Liver (tissue), 9 donors: Measurements from ENCODE around the gene ZNF530. TPM values are rescaled to one million over a fixed set of nuclear protein-coding genes. Genes with fewer than 3 reads are reported as not detected.

ENCODE experiments used
- DNase-seq: peaks from one replicate; pipeline ENCODE4 v3.0.0-alpha.2; 2017; ENCODE audit warnings: low spot score
- H3K27ac ChIP-seq, 2 donors: one replicate each; pipeline ENCODE4 v1.7.0; 2013; ENCODE audit warnings: inconsistent platforms in 2 of 2, low read length in 2 of 2, control low read depth in 1 of 2, low read depth in 1 of 2, mild to moderate bottlenecking in 1 of 2
- H3K27me3 ChIP-seq, 4 donors: one replicate each; pipeline versions ENCODE4 v1.6.1 to v1.7.0; 2013; ENCODE audit warnings: low read length in 3 of 4, inconsistent platforms in 1 of 4, mild to moderate bottlenecking in 1 of 4, moderate library complexity in 1 of 4; ENCODE audit not compliant: control insufficient read depth in 4 of 4, insufficient read depth in 4 of 4
- H3K36me3 ChIP-seq, 4 donors: one replicate each; pipeline versions ENCODE4 v1.6.1 to v1.7.0; 2013; ENCODE audit warnings: low read length in 3 of 4, mild to moderate bottlenecking in 3 of 4, low read depth in 1 of 4, moderate library complexity in 1 of 4; ENCODE audit not compliant: control insufficient read depth in 4 of 4, insufficient read depth in 3 of 4
- H3K4me1 ChIP-seq, 4 donors: one replicate each; pipeline versions ENCODE4 v1.6.1 to v1.7.0; 2013; ENCODE audit warnings: low read length in 3 of 4, mild to moderate bottlenecking in 3 of 4, moderate library complexity in 1 of 4; ENCODE audit not compliant: control insufficient read depth in 4 of 4, insufficient read depth in 4 of 4
- H3K4me3 ChIP-seq, 3 donors: one replicate each; pipeline versions ENCODE4 v1.6.1 to v1.7.0; 2013; ENCODE audit warnings: low read length in 3 of 3, control low read depth in 1 of 3, low read depth in 1 of 3, mild to moderate bottlenecking in 1 of 3
- H3K9ac ChIP-seq, 2 donors: one replicate each; pipeline ENCODE4 v1.7.0; 2013; ENCODE audit warnings: low read length in 2 of 2, mild to moderate bottlenecking in 2 of 2, moderate library complexity in 2 of 2, control low read depth in 1 of 2, low read depth in 1 of 2
- H3K9me3 ChIP-seq, 4 donors: one replicate each; pipeline versions ENCODE4 v1.6.1 to v1.7.0; 2013; ENCODE audit warnings: low read length in 3 of 4; ENCODE audit not compliant: control insufficient read depth in 4 of 4
- CTCF ChIP-seq: fragments of 150-350 bp; IDR thresholded peaks from 2 replicates; pipeline ENCODE4 v1.5.1; 2017; ENCODE audit warnings: improper control_type of control experiment, low read depth, low read length; ENCODE audit not compliant: missing input control
- EGR1 ChIP-seq, 2 donors: IDR thresholded peaks; 2 replicates each; pipeline ENCODE4 v1.6.1; 2016 to 2018; ENCODE audit warnings: antibody characterized with exemption in 2 of 2, low read depth in 2 of 2
- FOXA1 ChIP-seq: IDR thresholded peaks from 2 replicates; pipeline ENCODE4 v1.6.1; 2016; ENCODE audit warnings: antibody characterized with exemption
- FOXA2 ChIP-seq: IDR thresholded peaks from 2 replicates; pipeline ENCODE4 v1.6.1; 2016; ENCODE audit warnings: antibody characterized with exemption
- GABPA ChIP-seq, 2 donors: IDR thresholded peaks in 1 of 2; conservative IDR thresholded peaks in 1 of 2; 2 replicates each; pipeline ENCODE4 v1.6.1; 2016; ENCODE audit warnings: antibody characterized with exemption in 2 of 2, mild to moderate bottlenecking in 1 of 2, moderate library complexity in 1 of 2
- HNF4A ChIP-seq, 2 donors: conservative IDR thresholded peaks; 2 replicates each; pipeline ENCODE4 v1.6.1; 2016; ENCODE audit warnings: antibody characterized with exemption in 2 of 2, mild to moderate bottlenecking in 2 of 2
- HNF4G ChIP-seq: IDR thresholded peaks from 2 replicates; pipeline ENCODE4 v1.6.1; 2016; ENCODE audit warnings: antibody characterized with exemption
- RAD21 ChIP-seq, 2 donors: IDR thresholded peaks; 2 replicates each; pipeline ENCODE4 v1.6.1; 2016; ENCODE audit warnings: antibody characterized with exemption in 2 of 2, mild to moderate bottlenecking in 2 of 2
- SP1 ChIP-seq: IDR thresholded peaks from 2 replicates; pipeline ENCODE4 v1.6.1; 2018; ENCODE audit warnings: antibody characterized with exemption, mild to moderate bottlenecking
- YY1 ChIP-seq: IDR thresholded peaks from 2 replicates; pipeline ENCODE4 v1.6.1; 2016; ENCODE audit warnings: antibody characterized with exemption, mild to moderate bottlenecking
- WGBS: extraction: QIAGEN DNeasy Blood & Tissue Kit; methylation state at CpG from one replicate; pipeline ENCODE4 v1.1.7; 2013; 5-methylcytosine and 5-hydroxymethylcytosine counted together
- polyA plus RNA-seq, 2 donors: library from polyadenylated mRNA; stranded (reverse) in 1 of 2; unstranded in 1 of 2; fragments of 200-250 nt in 1 of 2; fragments of >200 nt in 1 of 2; fragmentation: Nextera tagmentation in 1 of 2; extraction: Ambion mirVana in 1 of 2; gene quantifications; one replicate each; pipeline versions ENCODE4 v1.2.1 to v1.2.3, GENCODE V29; 2013 to 2015
- total RNA-seq, 2 donors: library from RNA; depleted of rRNA; stranded (reverse); fragments of >200 nt; gene quantifications; one replicate each; pipeline ENCODE4 v1.2.3, GENCODE V29; 2014
- TF ChIP-seq, protein P1 (sequence below): IDR thresholded peaks from 2 replicates; pipeline ENCODE4 v1.6.1; 2016; ENCODE audit warnings: antibody characterized with exemption, mild to moderate bottlenecking
- TF ChIP-seq, protein P2 (sequence below): IDR thresholded peaks from 2 replicates; pipeline ENCODE4 v1.6.1; 2016; ENCODE audit warnings: antibody characterized with exemption
- donor health status: healthy.
- donor health status: healthy.
- donor health status: healthy.
- donor health status: healthy.
- donor health status: healthy.

Gene ZNF530
- total and polyA plus RNA-seq, 4 donors: 0.86 to 7.1 (median 1.4) TPM

- no peak for TF ChIP-seq GABPA (IDR thresholded peaks at IDR 0.05 in 1 of 2, conservative IDR thresholded peaks at IDR 0.05 in 1 of 2)
- TF ChIP-seq SP1: no peak
- no peak for TF ChIP-seq HNF4G
- TF ChIP-seq CTCF: no peak
- H3K27me3 ChIP-seq: no peaks in the 10 kb centered on the region
- H3K4me1 ChIP-seq: no peaks in the 10 kb centered on the region
- no peak overlapping the region for H3K27ac ChIP-seq
- peak overlapping the region in 2 of 3 donors; percentile 43 to 66 for H3K4me3 ChIP-seq
- 96% methylated on average over 4 of the region's 4 CpGs for WGBS
- H3K9ac ChIP-seq: no peak overlapping the region
- no peak for DNase-seq
- peaks cover 33 to 60% (median 56%) of the 10 kb centered on the region in 4 donors for H3K9me3 ChIP-seq
- H3K36me3 ChIP-seq: peaks cover 16 to 49% (median 43%) of the 10 kb centered on the region in 4 donors
Observed at GRCh38 chr19:57642396-57643046, 42.8 kb downstream of the ZNF530 start.

DNA sequence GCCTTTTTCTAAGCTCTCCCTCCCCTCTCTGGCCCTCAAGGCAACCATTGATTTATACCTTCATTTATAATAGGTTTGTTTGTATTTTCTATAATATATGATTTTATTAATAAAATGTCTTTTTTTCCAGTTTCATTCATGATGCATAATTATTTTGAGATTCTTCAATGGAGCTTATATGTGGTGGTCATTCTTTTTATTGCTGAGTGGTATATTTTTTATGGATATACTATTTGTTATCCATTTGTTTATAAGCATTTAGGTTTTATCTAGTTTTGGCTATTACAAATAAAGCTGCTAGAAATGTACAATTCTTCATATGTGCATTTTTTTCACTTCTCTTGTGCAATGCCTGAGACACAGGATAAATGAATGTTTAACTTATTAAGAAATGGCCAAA, 44.0 kb downstream of the ZNF530 start:
- Histone ChIP-seq H3K36me3 (peaks cover 16 to 39% (median 37%) of the 10 kb centered on the region in 4 donors), H3K27ac (no peak overlapping the region), H3K4me3 (no peak overlapping the region), H3K9me3 (peaks cover 31 to 61% (median 57%) of the 10 kb centered on the region in 4 donors), H3K4me1 (no peaks in the 10 kb centered on the region), H3K9ac (no peak overlapping the region), H3K27me3 (no peaks in the 10 kb centered on the region)
- no peak for DNase-seq
- TF ChIP-seq CTCF (no peak), GABPA (IDR thresholded peaks at IDR 0.05 in 1 of 2, conservative IDR thresholded peaks at IDR 0.05 in 1 of 2) (no peak), YY1 (no peak), HNF4A (conservative IDR thresholded peaks at IDR 0.05) (no peak), FOXA2 (no peak), FOXA1 (no peak), RAD21 (IDR thresholded peaks at IDR 0.05) (no peak), HNF4G (no peak)

- no peak overlapping the region for H3K27ac ChIP-seq
- TF ChIP-seq, protein P1, sequence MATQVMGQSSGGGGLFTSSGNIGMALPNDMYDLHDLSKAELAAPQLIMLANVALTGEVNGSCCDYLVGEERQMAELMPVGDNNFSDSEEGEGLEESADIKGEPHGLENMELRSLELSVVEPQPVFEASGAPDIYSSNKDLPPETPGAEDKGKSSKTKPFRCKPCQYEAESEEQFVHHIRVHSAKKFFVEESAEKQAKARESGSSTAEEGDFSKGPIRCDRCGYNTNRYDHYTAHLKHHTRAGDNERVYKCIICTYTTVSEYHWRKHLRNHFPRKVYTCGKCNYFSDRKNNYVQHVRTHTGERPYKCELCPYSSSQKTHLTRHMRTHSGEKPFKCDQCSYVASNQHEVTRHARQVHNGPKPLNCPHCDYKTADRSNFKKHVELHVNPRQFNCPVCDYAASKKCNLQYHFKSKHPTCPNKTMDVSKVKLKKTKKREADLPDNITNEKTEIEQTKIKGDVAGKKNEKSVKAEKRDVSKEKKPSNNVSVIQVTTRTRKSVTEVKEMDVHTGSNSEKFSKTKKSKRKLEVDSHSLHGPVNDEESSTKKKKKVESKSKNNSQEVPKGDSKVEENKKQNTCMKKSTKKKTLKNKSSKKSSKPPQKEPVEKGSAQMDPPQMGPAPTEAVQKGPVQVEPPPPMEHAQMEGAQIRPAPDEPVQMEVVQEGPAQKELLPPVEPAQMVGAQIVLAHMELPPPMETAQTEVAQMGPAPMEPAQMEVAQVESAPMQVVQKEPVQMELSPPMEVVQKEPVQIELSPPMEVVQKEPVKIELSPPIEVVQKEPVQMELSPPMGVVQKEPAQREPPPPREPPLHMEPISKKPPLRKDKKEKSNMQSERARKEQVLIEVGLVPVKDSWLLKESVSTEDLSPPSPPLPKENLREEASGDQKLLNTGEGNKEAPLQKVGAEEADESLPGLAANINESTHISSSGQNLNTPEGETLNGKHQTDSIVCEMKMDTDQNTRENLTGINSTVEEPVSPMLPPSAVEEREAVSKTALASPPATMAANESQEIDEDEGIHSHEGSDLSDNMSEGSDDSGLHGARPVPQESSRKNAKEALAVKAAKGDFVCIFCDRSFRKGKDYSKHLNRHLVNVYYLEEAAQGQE: no peak
- TF ChIP-seq YY1: no peak
- TF ChIP-seq CTCF: no peak
- no peak for TF ChIP-seq EGR1 (IDR thresholded peaks at IDR 0.05; ENCODE audit: low read depth in 2 of 2)
- no peak for TF ChIP-seq GABPA (IDR thresholded peaks at IDR 0.05 in 1 of 2, conservative IDR thresholded peaks at IDR 0.05 in 1 of 2)
- TF ChIP-seq HNF4G: no peak
- TF ChIP-seq, protein P2, sequence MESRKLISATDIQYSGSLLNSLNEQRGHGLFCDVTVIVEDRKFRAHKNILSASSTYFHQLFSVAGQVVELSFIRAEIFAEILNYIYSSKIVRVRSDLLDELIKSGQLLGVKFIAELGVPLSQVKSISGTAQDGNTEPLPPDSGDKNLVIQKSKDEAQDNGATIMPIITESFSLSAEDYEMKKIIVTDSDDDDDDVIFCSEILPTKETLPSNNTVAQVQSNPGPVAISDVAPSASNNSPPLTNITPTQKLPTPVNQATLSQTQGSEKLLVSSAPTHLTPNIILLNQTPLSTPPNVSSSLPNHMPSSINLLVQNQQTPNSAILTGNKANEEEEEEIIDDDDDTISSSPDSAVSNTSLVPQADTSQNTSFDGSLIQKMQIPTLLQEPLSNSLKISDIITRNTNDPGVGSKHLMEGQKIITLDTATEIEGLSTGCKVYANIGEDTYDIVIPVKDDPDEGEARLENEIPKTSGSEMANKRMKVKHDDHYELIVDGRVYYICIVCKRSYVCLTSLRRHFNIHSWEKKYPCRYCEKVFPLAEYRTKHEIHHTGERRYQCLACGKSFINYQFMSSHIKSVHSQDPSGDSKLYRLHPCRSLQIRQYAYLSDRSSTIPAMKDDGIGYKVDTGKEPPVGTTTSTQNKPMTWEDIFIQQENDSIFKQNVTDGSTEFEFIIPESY: no peak
Observed at GRCh38 chr19:57648331-57649003, 48.8 kb downstream of the ZNF530 start.

More at GRCh38 chr19:57648331-57649003, 48.8 kb downstream of the ZNF530 start:
- no peak for DNase-seq
- WGBS: 77% methylated on average over 6 of the region's 6 CpGs
- peaks cover 4 to 50% (median 29%) of the 10 kb centered on the region in 4 donors for H3K9me3 ChIP-seq
- H3K36me3 ChIP-seq: no peaks in the 10 kb centered on the region
- H3K4me1 ChIP-seq: no peaks in the 10 kb centered on the region
- peak overlapping the region in 1 of 3 donors; percentile 15 for H3K4me3 ChIP-seq
- no peaks in the 10 kb centered on the region for H3K27me3 ChIP-seq
- no peak overlapping the region for H3K9ac ChIP-seq
